ENCODE data around the gene DNAJC5. TPM values are rescaled to one million over a fixed set of nuclear protein-coding genes. Genes with fewer than 3 reads are reported as not detected.

DNAJC5 gene
- total RNA-seq, 1 donor from 2014 or later = 54.5 TPM

GRCh38 chr20:63890616-63891015, 4.3 kb upstream of the DNAJC5 start:
- intact Hi-C loops (cut with DNase I) = no loop called here
- DNase-seq = no peak
- H3K36me3 ChIP-seq = peaks cover 51% of the 10 kb centered on the region

GRCh38 chr20:63891061-63892002, 3.6 kb upstream of the DNAJC5 start:
- H3K36me3 ChIP-seq = peaks cover 44% of the 10 kb centered on the region
- intact Hi-C loops (cut with DNase I) = no loop called here
- no peak overlapping the region for H3K27ac ChIP-seq
- DNase-seq (no peak), ATAC-seq (no peak)
- TF ChIP-seq CTCF (IDR thresholded peaks at IDR 0.05) = no peak
- H3K4me1 ChIP-seq = peaks cover 17% of the 10 kb centered on the region
- no peaks in the 10 kb centered on the region for H3K9me3 ChIP-seq
- H3K27me3 ChIP-seq (ENCODE audit: low read depth) = no peaks in the 10 kb centered on the region
- H3K4me3 ChIP-seq = no peak overlapping the region

More at GRCh38 chr20:63890616-63891015, 4.3 kb upstream of the DNAJC5 start:
- no peaks in the 10 kb centered on the region for H3K27me3 ChIP-seq (ENCODE audit: low read depth)
- H3K27ac ChIP-seq = no peak overlapping the region
- no peak overlapping the region for H3K4me3 ChIP-seq
- ATAC-seq = no peak
- TF ChIP-seq CTCF (IDR thresholded peaks at IDR 0.05) = no peak
- no peaks in the 10 kb centered on the region for H3K9me3 ChIP-seq
- peaks cover 10% of the 10 kb centered on the region for H3K4me1 ChIP-seq

- no peaks in the 10 kb centered on the region for H3K9me3 ChIP-seq
- no peak overlapping the region for H3K4me3 ChIP-seq
- TF ChIP-seq CTCF (IDR thresholded peaks at IDR 0.05) = no peak
- H3K36me3 ChIP-seq = peaks cover 37% of the 10 kb centered on the region
- ATAC-seq (no peak), DNase-seq (no peak)
- intact Hi-C loops (cut with DNase I) = no loop called here
- H3K27ac ChIP-seq = no peak overlapping the region
- no peaks in the 10 kb centered on the region for H3K27me3 ChIP-seq (ENCODE audit: low read depth)
- H3K4me1 ChIP-seq = peaks cover 28% of the 10 kb centered on the region
Observed at GRCh38 chr20:63892402-63892801, 2.5 kb upstream of the DNAJC5 start.

GRCh38 chr20:63893999-63894357, 948 bp upstream of the DNAJC5 start:
- no peak for TF ChIP-seq CTCF (IDR thresholded peaks at IDR 0.05)
- peaks cover 28% of the 10 kb centered on the region for H3K36me3 ChIP-seq
- no peak overlapping the region for H3K27ac ChIP-seq
- H3K4me1 ChIP-seq = peaks cover 43% of the 10 kb centered on the region
- intact Hi-C loops (cut with DNase I) = no loop called here
- no peak for DNase-seq
- no peaks in the 10 kb centered on the region for H3K27me3 ChIP-seq (ENCODE audit: low read depth)
- ATAC-seq = no peak
- H3K9me3 ChIP-seq = no peaks in the 10 kb centered on the region
- peak overlapping the region; percentile 63 for H3K4me3 ChIP-seq

- ATAC-seq = no peak
Observed at GRCh38 chr20:63895202-63895951, 451 bp downstream of the DNAJC5 start.

More at GRCh38 chr20:63895202-63895951, 451 bp downstream of the DNAJC5 start:
- no peaks in the 10 kb centered on the region for H3K27me3 ChIP-seq (ENCODE audit: low read depth)
- DNase-seq = no peak
- intact Hi-C loops (cut with DNase I) = no loop called here
- no peak for TF ChIP-seq CTCF (IDR thresholded peaks at IDR 0.05)
- peak overlapping the region; percentile 86 for H3K27ac ChIP-seq
- H3K4me1 ChIP-seq = peaks cover 57% of the 10 kb centered on the region
- H3K4me3 ChIP-seq = peak overlapping the region; percentile 66
- H3K9me3 ChIP-seq = no peaks in the 10 kb centered on the region
- H3K36me3 ChIP-seq = peaks cover 14% of the 10 kb centered on the region

Data from lower lobe of right lung (tissue), 2 donors.